ENCODE measurements around the gene SRRM2.

DNA sequence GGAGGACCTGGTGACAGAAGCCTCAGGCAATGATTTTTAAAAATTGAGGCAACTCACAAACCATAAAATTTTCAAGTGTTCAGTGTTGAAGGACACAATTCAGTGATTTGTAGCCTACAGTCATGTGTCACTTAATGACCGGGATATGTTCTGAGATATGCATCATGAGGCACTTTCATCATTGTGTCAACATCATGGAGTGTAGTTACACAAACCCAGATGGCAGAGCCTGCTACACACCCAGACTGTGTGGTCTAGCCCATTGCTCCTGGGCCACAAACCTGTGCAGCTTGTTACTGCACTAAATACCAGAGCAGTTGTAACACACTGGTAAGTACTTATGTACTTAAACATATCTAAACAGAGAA lies 47.4 kb downstream of the SRRM2 start:
- TF ChIP-seq EZH2 (IDR thresholded peaks at IDR 0.05; ENCODE audit: insufficient read depth, poor library complexity, severe bottlenecking): no peak
- no peak for TF ChIP-seq EZH2phosphoT487 (IDR thresholded peaks at IDR 0.05; ENCODE audit: insufficient read depth, low read depth)

Measured in GM23248 (cell line).